Endometrium (tissue), 2 donors: ENCODE measurements around the gene SHPK.

Experiments used
- FAIRE-seq: peaks from 2 replicates; lab custom pipeline; 2012; peaks lifted over from hg19 to GRCh38; lab: Jason Lieb, UNC
- donor health status: control.
- donor health status: control.

SHPK gene

GRCh38 chr17:3660311-3660891, 24.4 kb upstream of the SHPK start:
- FAIRE-seq = no peak

GRCh38 chr17:3659541-3660111, 23.6 kb upstream of the SHPK start:
- peak; percentile 88 for FAIRE-seq

- no peak for FAIRE-seq
Observed at GRCh38 chr17:3658784-3659449, 22.9 kb upstream of the SHPK start.

GRCh38 chr17:3657874-3658783, 22.1 kb upstream of the SHPK start:
- FAIRE-seq = no peak

DNA sequence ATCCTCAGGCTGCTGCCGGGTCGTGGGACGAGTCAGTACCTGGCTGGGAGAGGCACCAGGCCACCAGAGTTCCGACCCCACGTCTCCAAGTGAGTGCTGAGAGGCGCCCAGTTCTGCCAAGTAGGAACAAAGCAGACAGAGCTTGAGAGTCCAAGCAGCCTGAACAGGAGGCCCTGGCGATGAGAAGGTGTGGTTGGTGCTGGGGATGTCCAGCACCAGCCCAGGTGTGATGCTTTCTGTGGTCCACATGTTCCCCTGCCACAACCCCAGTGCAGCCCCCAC, 21.5 kb upstream of the SHPK start:
- no peak for FAIRE-seq

GRCh38 chr17:3656755-3657587, 20.9 kb upstream of the SHPK start:
- FAIRE-seq = no peak

- no peak for FAIRE-seq
Observed at GRCh38 chr17:3656353-3656752, 20.3 kb upstream of the SHPK start.

DNA sequence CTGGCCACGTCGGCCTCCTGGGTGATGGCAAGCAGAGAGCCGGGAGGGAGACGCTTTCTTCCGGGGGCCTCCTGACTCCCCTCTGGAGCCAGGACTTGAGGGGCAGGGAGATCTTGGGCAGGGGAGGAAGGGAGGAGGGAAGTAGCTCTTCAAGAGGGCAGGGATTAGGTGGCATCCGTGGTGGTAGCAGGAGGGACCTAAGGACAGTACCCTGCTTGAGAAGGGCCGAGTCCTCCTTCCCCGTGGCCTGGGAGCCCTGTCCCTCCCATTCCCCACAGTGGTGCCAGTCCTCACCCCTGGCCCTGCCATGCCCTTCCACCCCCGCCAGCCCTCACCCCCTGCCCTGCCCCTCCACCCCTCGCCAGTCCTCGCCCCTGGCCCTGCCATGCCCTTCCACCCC, 19.7 kb upstream of the SHPK start:
- no peak for FAIRE-seq

GRCh38 chr17:3647769-3648555, 11.9 kb upstream of the SHPK start:
- no peak for FAIRE-seq

DNA sequence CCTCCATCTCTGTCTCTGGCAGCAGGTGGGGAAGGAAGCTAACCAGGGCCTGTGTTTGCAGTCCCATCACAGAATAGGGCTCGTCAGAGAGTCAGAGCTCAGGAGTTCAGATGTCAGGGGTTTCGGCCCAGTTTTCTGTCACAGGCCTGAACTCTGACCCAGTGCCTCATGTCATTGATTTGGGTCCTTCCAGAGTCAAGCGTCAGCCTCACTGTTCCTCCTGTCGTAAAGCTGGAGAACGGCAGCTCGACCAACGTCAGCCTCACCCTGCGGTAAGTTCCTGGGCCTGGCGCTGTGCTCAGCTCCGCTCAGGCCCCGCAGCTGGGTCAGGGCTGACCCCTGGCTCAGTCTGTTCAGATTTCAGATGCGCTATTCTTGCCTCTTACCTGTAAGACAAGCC, 11.2 kb upstream of the SHPK start:
- no peak for FAIRE-seq

DNA sequence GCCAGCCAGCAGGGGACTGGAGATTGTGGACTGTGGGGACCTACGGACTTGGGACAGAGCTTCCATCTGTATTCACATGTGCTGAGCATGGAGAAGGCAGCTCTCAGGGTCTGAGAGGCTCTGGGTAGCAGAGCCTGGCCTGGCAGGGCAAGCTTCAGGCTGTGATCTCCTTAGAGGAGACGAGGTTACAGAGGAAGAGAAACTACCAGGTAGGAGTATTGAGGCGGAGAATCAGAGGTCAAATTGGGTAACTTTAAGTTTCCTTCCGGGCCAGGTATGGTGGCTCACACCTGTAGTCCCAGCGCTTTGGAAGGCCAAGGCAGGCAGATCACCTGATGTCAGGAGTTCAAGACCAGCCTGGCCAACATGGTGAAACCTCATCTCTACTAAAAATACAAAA, 9.3 kb upstream of the SHPK start:
- no peak for FAIRE-seq

GRCh38 chr17:3643889-3644349, 7.9 kb upstream of the SHPK start:
- FAIRE-seq = no peak

DNA sequence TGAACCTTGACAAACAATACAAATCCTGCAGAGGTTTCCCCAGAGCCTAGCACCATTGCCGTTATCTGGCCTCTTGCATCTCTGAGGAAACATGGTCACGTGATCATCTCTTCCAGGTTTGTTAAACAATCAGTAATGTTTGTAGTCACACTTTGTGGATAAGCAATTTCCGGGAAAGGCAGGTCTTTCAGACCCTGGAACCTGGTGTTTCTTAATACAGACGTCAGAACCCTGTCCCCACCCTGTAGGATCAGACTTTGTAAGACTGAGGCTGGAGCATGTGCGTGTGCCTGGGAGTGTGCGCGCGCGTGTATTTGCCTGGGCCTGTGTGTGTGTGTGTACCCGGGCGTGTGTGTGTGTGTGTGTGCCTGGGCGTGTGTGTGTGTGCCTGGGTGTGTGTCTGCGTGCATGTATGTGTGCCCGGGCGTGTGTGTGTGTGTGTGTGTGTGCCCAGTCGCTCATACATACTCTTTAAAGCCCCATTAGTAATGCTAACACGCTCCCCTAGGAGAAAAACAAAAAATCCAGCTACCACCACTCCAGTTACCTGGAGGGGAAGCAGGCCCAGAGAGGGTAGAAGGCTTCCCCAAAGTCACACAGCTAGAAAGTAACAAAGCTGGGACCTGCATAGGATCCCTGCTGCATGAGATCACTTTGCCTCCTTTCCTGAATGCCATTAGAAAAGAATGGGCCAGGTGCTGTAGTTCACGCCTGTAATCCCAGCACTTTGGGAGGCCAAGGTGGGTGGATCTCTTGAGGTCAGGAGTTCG, 5.9 kb upstream of the SHPK start:
- no peak for FAIRE-seq

DNA sequence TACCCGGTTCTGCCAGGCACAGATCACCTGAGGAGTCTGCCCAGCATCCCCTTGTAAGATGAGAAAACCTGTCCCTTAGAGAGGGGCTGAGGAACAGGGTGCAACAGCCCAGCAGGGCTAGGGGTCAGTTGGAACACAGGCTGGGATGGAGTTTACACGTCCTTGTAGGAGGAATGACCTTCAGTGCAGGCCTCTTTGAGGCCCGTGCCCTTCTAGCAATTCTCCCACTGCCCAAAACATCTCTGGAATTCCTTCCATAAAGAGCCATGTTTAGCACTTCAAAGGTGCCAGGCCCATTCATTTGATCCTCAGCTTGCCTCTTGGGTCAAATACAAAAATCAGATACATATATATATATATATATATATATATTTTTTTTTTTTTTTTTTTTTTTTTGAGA, 5.0 kb upstream of the SHPK start:
- FAIRE-seq = no peak

- FAIRE-seq = no peak
Observed at GRCh38 chr17:3639981-3640596, 4.0 kb upstream of the SHPK start.

DNA sequence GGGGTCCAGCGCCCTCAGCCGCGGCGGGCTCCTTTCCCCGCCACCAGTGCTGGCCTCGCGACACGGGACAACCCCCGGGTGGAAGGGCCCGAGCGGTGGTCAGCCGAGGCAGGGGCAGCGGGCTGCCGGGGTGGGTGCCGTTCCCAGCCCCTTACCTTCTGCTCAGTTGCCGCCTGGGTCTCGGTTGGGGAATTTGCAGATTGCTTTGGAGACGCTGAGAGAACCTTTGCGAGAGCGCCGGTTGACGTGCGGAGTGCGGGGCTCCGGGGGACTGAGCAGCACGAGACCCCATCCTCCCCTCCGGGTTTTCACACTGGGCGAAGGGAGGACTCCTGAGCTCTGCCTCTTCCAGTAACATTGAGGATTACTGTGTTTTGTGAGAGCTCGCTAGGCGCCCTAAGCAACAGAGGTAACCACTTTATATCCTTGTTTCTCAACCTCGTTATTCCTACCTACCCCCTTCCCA, 891 bp upstream of the SHPK start:
- FAIRE-seq = no peak

DNA sequence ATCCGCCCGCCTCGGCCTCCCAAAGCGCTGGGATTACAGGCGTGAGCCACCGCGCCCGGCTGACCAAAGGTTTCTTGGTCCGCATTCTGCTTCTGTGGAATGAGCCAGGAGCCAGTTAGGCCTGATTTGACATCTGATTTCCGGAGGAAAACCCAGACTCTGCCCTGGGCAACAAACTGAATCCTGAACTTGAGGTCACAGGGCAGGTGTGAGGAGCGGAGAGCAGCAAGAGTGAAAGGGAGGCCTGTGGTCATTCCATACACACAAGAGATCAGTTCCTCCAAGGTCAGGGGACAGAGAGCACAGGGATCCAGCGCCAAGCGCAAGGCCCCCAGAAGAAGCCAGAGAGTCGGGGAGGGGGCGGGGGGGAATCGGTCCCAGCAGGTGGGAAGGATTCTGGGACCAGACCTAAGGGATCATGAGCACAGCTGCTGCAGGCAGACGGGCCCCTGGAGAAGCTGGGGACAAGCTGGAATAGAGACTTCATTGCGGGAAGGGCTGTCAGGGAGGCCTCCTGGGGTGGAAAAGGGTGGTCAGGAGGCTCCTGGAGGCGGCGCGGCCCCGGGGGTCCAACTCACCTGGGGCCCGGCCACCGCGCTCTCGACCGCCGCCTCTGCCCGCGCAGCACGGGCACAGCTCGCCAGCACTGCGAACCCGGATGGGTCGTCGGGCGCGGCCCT, 436 bp downstream of the SHPK start:
- FAIRE-seq = no peak

GRCh38 chr17:3632287-3632686, 3.8 kb downstream of the SHPK start:
- FAIRE-seq = no peak

GRCh38 chr17:3630781-3631180, 5.3 kb downstream of the SHPK start:
- no peak for FAIRE-seq
